Chondrocyte (in vitro differentiated cells): Measurements from ENCODE around the gene TPO. TPM values are rescaled to one million over a fixed set of nuclear protein-coding genes. Genes with fewer than 3 reads are reported as not detected.
A peak's percentile ranks its signal among the peaks of the same experiment; 100 is the strongest.

Experiments used
- DNase-seq: peaks from one replicate; pipeline ENCODE4 v3.0.0; 2021; ENCODE audit warnings: mixed read lengths, low spot score
- H3K27ac Mint-ChIP-seq: one replicate; pipeline ENCODE4 v1.8.0; 2021; ENCODE audit warnings: mild to moderate bottlenecking, moderate library complexity, mixed read lengths; ENCODE audit not compliant: unreplicated experiment
- H3K27me3 Mint-ChIP-seq: 2 replicates; pipeline ENCODE4 v1.8.0; 2021; ENCODE audit warnings: low read depth, mixed read lengths
- H3K36me3 Mint-ChIP-seq: 2 replicates; pipeline ENCODE4 v1.8.0; 2021; ENCODE audit warnings: low read depth, mixed read lengths
- H3K4me1 Mint-ChIP-seq: 2 replicates; pipeline ENCODE4 v1.8.0; 2021; ENCODE audit warnings: low read depth, mild to moderate bottlenecking, mixed read lengths
- H3K4me3 Mint-ChIP-seq: one replicate; pipeline ENCODE4 v1.8.0; 2021; ENCODE audit warnings: mild to moderate bottlenecking, moderate library complexity, mixed read lengths; ENCODE audit not compliant: unreplicated experiment
- H3K9me3 Mint-ChIP-seq: 2 replicates; pipeline ENCODE4 v1.8.0; 2021; ENCODE audit warnings: low read depth, mixed read lengths
- CTCF ChIP-seq: fragments of 200-600 bp; sonication (generic); IDR thresholded peaks from 2 replicates; pipeline ENCODE4 v1.5.0; 2021; ENCODE audit warnings: antibody characterized with exemption, mild to moderate bottlenecking, moderate library complexity
- total RNA-seq: library from RNA; stranded (reverse); gene quantifications from 3 replicates; pipeline ENCODE4 v1.2.1, GENCODE V29; 2021

TPO gene
- total RNA-seq, 1 donor from 2014 or later: not detected

DNA sequence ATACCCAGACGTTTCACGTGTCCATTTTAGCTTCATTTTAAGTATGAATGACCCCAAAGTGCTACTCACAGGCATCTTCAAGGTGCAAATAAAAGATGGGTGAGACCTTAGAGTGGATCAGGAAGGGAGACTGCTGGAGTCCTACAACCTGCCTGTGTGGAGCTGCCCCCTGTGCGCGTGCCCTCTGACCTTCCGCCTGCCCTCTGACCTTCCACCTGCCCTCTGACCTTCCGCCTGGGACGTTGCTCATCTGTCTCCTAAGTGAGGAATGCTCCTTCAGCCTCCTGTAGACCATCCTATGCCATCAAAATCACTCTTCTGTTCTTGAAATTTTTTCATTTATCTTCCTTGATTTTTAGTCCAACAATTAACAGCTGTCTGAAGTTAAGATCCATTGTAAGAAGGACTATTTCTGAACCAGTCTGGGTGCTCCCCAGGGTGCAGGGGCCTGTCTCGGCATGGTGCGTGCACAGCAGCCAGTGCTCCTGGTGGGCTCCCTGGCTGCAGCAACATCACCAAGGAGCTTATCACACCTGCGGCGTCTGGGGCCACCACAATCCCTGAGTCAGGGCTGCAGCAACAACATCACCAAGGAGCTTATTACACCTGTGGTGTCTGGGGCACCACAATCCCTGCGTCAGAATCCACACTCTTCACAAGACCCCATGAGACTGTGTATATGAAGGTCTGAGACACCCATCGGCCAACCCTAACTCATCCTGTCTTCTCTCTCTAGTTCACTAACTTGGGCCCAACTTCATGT is 86.0 kb downstream of the TPO start:
- Mint-ChIP-seq H3K4me3 (no peak overlapping the region), H3K27ac (no peak overlapping the region), H3K9me3 (no peaks in the 10 kb centered on the region), H3K4me1 (no peaks in the 10 kb centered on the region), H3K36me3 (no peaks in the 10 kb centered on the region), H3K27me3 (peaks cover 8% of the 10 kb centered on the region)
- TF ChIP-seq CTCF: no peak
- DNase-seq: peak; percentile 66

- TF ChIP-seq CTCF: no peak
- peak; percentile 65 for DNase-seq
- Mint-ChIP-seq H3K36me3 (no peaks in the 10 kb centered on the region), H3K9me3 (no peaks in the 10 kb centered on the region), H3K4me3 (no peak overlapping the region), H3K27me3 (peaks cover 8% of the 10 kb centered on the region), H3K4me1 (no peaks in the 10 kb centered on the region), H3K27ac (no peak overlapping the region)
Observed at GRCh38 chr2:1501038-1501851, 88.0 kb downstream of the TPO start.

DNA sequence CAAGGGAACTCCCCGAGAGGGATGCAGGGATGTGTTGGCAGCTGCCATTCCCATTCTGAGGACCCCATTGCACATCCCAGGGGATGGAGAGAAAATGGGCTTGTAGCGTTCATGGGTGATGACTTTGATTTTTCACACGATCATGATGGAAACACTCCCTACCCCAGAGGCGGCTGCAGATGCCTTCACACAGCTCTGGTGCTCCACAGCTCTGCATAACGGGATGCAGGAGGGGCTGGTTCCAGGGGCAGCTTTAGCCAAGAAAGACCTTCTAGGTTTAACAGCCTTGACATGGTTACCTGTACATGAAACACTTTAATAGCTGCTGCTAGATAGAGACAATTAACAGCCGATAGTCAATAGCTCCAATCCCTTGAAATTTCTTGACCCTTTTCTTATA is 88.7 kb downstream of the TPO start:
- Mint-ChIP-seq H3K4me3 (no peak overlapping the region), H3K36me3 (no peaks in the 10 kb centered on the region), H3K9me3 (no peaks in the 10 kb centered on the region), H3K4me1 (no peaks in the 10 kb centered on the region), H3K27ac (no peak overlapping the region), H3K27me3 (peaks cover 6% of the 10 kb centered on the region)
- DNase-seq: no peak
- TF ChIP-seq CTCF: no peak

DNA sequence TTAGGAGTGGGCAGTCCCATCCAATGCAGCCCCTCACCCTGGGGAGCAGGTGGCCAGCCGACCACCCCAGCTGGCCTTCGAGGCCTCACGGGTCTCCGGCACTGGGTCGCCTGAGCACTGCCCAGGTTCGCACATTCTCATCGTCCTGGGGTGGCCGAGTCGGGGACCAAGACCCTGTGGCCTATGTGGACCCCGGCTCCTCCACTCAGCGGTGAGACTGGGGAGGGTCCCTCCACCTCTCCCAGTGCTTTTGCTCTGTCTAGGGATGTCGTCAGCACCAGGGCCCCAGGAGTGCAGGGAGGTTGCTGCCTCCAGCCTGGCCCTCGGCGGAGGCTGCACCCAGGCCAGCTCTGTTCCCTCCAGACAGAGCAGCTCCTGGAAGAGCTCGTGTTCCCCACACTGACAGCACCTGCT is 89.6 kb downstream of the TPO start:
- TF ChIP-seq CTCF: no peak
- Mint-ChIP-seq H3K27me3 (peaks cover 6% of the 10 kb centered on the region), H3K9me3 (no peaks in the 10 kb centered on the region), H3K27ac (no peak overlapping the region), H3K4me1 (no peaks in the 10 kb centered on the region), H3K4me3 (no peak overlapping the region), H3K36me3 (no peaks in the 10 kb centered on the region)
- peak; percentile 80 for DNase-seq

- Mint-ChIP-seq H3K27ac (no peak overlapping the region), H3K4me3 (no peak overlapping the region), H3K9me3 (no peaks in the 10 kb centered on the region), H3K27me3 (peaks cover 7% of the 10 kb centered on the region), H3K36me3 (no peaks in the 10 kb centered on the region), H3K4me1 (no peaks in the 10 kb centered on the region)
- DNase-seq: peak; percentile 92
- no peak for TF ChIP-seq CTCF
Observed at GRCh38 chr2:1503471-1504310, 90.4 kb downstream of the TPO start.
